Measurements from ENCODE around the gene TJP1. TPM values are rescaled to one million over a fixed set of nuclear protein-coding genes. Genes with fewer than 3 reads are reported as not detected.

The TJP1 gene
- total RNA-seq, 1 donor, result 86.9 TPM

- no peak overlapping the region for H3K27ac ChIP-seq (ENCODE audit: low read depth, low read length)
- H3K4me1 ChIP-seq (ENCODE audit: insufficient read depth, low read length), result peaks cover 13% of the 10 kb centered on the region
- no peak for DNase-seq (ENCODE audit: insufficient read length, low spot score, missing footprints)
- no peaks in the 10 kb centered on the region for H4K20me1 ChIP-seq (ENCODE audit: insufficient read depth, low read length)
- no peak overlapping the region for H3K4me3 ChIP-seq (ENCODE audit: insufficient read depth, low read length)
- TF ChIP-seq CTCF (IDR thresholded peaks at IDR 0.05; ENCODE audit: extremely low read depth, low read depth, low read length), result no peak
- H3K4me2 ChIP-seq (ENCODE audit: insufficient read depth, low read length), result no peak overlapping the region
- H3K36me3 ChIP-seq (ENCODE audit: insufficient read depth, low read length), result no peaks in the 10 kb centered on the region
- no peaks in the 10 kb centered on the region for H3K27me3 ChIP-seq (ENCODE audit: insufficient read depth, low read length)
- H3K79me2 ChIP-seq (ENCODE audit: insufficient read depth, low read length), result no peaks in the 10 kb centered on the region
- no peak overlapping the region for H2AFZ ChIP-seq (ENCODE audit: low read length)
- H3K9me3 ChIP-seq (ENCODE audit: low read depth, low read length), result no peaks in the 10 kb centered on the region
Measured at GRCh38 chr15:29682361-29682760, 139.9 kb downstream of the TJP1 start.

GRCh38 chr15:29681946-29682345, 140.3 kb downstream of the TJP1 start:
- no peak overlapping the region for H3K4me2 ChIP-seq (ENCODE audit: insufficient read depth, low read length)
- DNase-seq (ENCODE audit: insufficient read length, low spot score, missing footprints), result no peak
- no peak overlapping the region for H3K27ac ChIP-seq (ENCODE audit: low read depth, low read length)
- no peak for TF ChIP-seq CTCF (IDR thresholded peaks at IDR 0.05; ENCODE audit: extremely low read depth, low read depth, low read length)
- no peaks in the 10 kb centered on the region for H3K9me3 ChIP-seq (ENCODE audit: low read depth, low read length)
- no peak overlapping the region for H3K4me3 ChIP-seq (ENCODE audit: insufficient read depth, low read length)
- H4K20me1 ChIP-seq (ENCODE audit: insufficient read depth, low read length), result no peaks in the 10 kb centered on the region
- peaks cover 17% of the 10 kb centered on the region for H3K4me1 ChIP-seq (ENCODE audit: insufficient read depth, low read length)
- no peaks in the 10 kb centered on the region for H3K27me3 ChIP-seq (ENCODE audit: insufficient read depth, low read length)
- H2AFZ ChIP-seq (ENCODE audit: low read length), result no peak overlapping the region
- no peaks in the 10 kb centered on the region for H3K79me2 ChIP-seq (ENCODE audit: insufficient read depth, low read length)
- H3K36me3 ChIP-seq (ENCODE audit: insufficient read depth, low read length), result no peaks in the 10 kb centered on the region

DNA sequence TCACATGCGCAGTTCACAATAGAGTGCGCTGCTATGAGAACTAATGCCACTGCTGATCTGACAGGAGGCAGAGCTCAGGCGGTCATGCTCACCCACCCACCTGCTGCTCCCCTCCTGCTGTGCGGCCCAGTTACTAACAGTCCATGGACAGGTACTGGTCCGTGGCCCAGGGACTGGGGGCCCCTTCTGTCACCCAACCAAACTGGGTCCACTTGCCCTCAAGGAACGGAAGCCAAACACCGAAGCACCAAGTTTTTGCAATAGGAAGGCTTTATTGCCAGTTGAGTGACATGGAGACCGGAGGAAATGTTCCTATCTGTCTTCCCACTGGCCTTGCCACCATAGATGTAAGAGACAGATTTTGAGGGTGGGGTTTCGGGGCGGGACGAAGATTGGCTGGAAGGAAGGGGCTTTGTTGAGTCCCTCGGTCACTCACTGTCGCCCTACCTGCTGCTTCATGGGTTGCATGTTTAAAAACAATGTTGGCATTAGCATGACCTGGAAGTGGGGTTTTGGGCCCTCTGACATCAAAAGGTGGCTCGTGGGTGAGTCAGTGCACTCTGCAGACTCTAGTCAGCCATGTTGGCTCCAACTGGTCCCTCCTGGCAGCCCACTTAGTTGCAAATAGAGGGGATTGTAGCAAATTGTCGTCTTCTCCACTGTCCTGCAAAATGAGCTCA, 141.0 kb downstream of the TJP1 start:
- Histone ChIP-seq H3K79me2 (ENCODE audit: insufficient read depth, low read length) (no peaks in the 10 kb centered on the region), H3K27ac (ENCODE audit: low read depth, low read length) (no peak overlapping the region), H4K20me1 (ENCODE audit: insufficient read depth, low read length) (no peaks in the 10 kb centered on the region), H2AFZ (ENCODE audit: low read length) (no peak overlapping the region), H3K27me3 (ENCODE audit: insufficient read depth, low read length) (no peaks in the 10 kb centered on the region), H3K36me3 (ENCODE audit: insufficient read depth, low read length) (no peaks in the 10 kb centered on the region), H3K4me3 (ENCODE audit: insufficient read depth, low read length) (no peak overlapping the region), H3K9me3 (ENCODE audit: low read depth, low read length) (no peaks in the 10 kb centered on the region), H3K4me2 (ENCODE audit: insufficient read depth, low read length) (no peak overlapping the region), H3K4me1 (ENCODE audit: insufficient read depth, low read length) (peaks cover 21% of the 10 kb centered on the region)
- no peak for DNase-seq (ENCODE audit: insufficient read length, low spot score, missing footprints)
- TF ChIP-seq CTCF (IDR thresholded peaks at IDR 0.05; ENCODE audit: extremely low read depth, low read depth, low read length), result no peak

DNA sequence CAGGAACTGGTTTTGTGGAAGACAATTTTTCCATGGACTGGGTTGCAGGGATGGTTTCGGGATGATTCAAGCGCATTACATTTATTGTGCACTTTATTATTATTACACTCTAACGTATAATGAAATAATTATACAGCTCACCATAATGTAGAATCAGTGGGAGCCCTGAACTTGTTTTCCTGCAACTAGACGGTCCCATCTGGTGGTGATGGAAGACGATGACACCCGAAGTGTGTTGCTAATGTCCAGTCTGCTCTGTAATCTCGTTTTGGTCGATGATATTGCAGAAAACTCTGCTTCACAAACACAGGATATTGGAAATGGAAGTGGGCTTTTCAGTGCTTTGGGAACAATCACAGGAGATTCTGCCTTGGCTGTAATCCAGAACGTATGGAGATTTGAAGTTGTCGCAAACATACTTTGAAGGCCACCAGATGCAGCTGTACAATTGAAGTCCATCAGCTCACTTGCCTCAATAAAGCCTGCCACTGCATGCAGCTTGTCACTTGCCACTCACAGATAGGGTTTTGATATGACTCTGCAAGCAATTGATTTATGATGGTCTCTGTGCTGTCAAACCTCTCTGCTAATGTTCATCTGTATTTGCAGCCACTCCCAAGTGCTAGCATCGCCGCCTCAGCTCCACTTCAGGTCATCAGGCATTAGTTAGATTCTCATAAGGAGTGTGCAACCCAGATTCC, 141.7 kb downstream of the TJP1 start:
- Histone ChIP-seq H2AFZ (ENCODE audit: low read length) (no peak overlapping the region), H3K79me2 (ENCODE audit: insufficient read depth, low read length) (no peaks in the 10 kb centered on the region), H3K27me3 (ENCODE audit: insufficient read depth, low read length) (no peaks in the 10 kb centered on the region), H3K9me3 (ENCODE audit: low read depth, low read length) (no peaks in the 10 kb centered on the region), H3K4me1 (ENCODE audit: insufficient read depth, low read length) (peaks cover 14% of the 10 kb centered on the region), H4K20me1 (ENCODE audit: insufficient read depth, low read length) (no peaks in the 10 kb centered on the region), H3K4me2 (ENCODE audit: insufficient read depth, low read length) (no peak overlapping the region), H3K4me3 (ENCODE audit: insufficient read depth, low read length) (no peak overlapping the region), H3K36me3 (ENCODE audit: insufficient read depth, low read length) (no peaks in the 10 kb centered on the region), H3K27ac (ENCODE audit: low read depth, low read length) (no peak overlapping the region)
- no peak for TF ChIP-seq CTCF (IDR thresholded peaks at IDR 0.05; ENCODE audit: extremely low read depth, low read depth, low read length)
- no peak for DNase-seq (ENCODE audit: insufficient read length, low spot score, missing footprints)

Data from osteoblast (primary cell).